Astrocyte (in vitro differentiated cells and primary cell): ENCODE data around the gene MYL10. TPM values are rescaled to one million over a fixed set of nuclear protein-coding genes. Genes with fewer than 3 reads are reported as not detected.

ENCODE experiments used
- DNase-seq: peaks from one replicate; pipeline ENCODE4 v3.0.0-alpha.2; 2010; ENCODE audit warnings: low read depth
- FAIRE-seq: peaks from 2 replicates; lab custom pipeline; 2011; peaks lifted over from hg19 to GRCh38; lab: Jason Lieb, UNC
- H2AFZ ChIP-seq: 2 replicates; pipeline ENCODE4 v1.6.0; 2012; ENCODE audit warnings: low read depth, low read length, inconsistent platforms
- H3K27ac ChIP-seq: 2 replicates; pipeline ENCODE4 v1.5.1; 2011; ENCODE audit warnings: low read depth, low read length, inconsistent platforms
- H3K27me3 ChIP-seq: 2 replicates; pipeline ENCODE4 v1.6.0; 2011; ENCODE audit warnings: low read length, inconsistent platforms; ENCODE audit not compliant: insufficient read depth
- H3K36me3 ChIP-seq: 2 replicates; pipeline ENCODE4 v1.5.1; 2011; ENCODE audit warnings: low read length, inconsistent platforms; ENCODE audit not compliant: insufficient read depth
- H3K4me1 ChIP-seq: 2 replicates; pipeline ENCODE4 v1.5.1; 2011; ENCODE audit warnings: low read length, inconsistent platforms; ENCODE audit not compliant: insufficient read depth
- H3K4me2 ChIP-seq: 2 replicates; pipeline ENCODE4 v1.6.0; 2012; ENCODE audit warnings: low read length, inconsistent platforms
- H3K4me3 ChIP-seq: 2 replicates; pipeline ENCODE4 v1.5.1; 2011; ENCODE audit warnings: low read depth, mild to moderate bottlenecking, low read length, inconsistent platforms; ENCODE audit not compliant: insufficient read depth
- H3K79me2 ChIP-seq: 2 replicates; pipeline ENCODE4 v1.6.0; 2012; ENCODE audit warnings: mild to moderate bottlenecking, low read length, inconsistent platforms; ENCODE audit not compliant: insufficient read depth
- H3K9ac ChIP-seq: 2 replicates; pipeline ENCODE4 v1.6.0; 2012; ENCODE audit warnings: mild to moderate bottlenecking, low read length, inconsistent platforms
- H3K9me3 ChIP-seq: 2 replicates; pipeline ENCODE4 v1.5.1; 2012; ENCODE audit warnings: low read depth, mild to moderate bottlenecking, low read length, inconsistent platforms; ENCODE audit not compliant: insufficient read depth
- H4K20me1 ChIP-seq: 2 replicates; pipeline ENCODE4 v1.6.0; 2012; ENCODE audit warnings: low read length, inconsistent platforms; ENCODE audit not compliant: insufficient read depth
- H3K27ac Mint-ChIP-seq: one replicate; pipeline ENCODE4 v1.8.0; 2021; ENCODE audit warnings: mild to moderate bottlenecking, mixed read lengths; ENCODE audit not compliant: unreplicated experiment
- H3K27me3 Mint-ChIP-seq: one replicate; pipeline ENCODE4 v1.8.0; 2021; ENCODE audit warnings: low read depth, mixed read lengths; ENCODE audit not compliant: unreplicated experiment
- H3K36me3 Mint-ChIP-seq: one replicate; pipeline ENCODE4 v1.8.0; 2021; ENCODE audit warnings: low read depth, mixed read lengths; ENCODE audit not compliant: unreplicated experiment
- H3K4me1 Mint-ChIP-seq: one replicate; pipeline ENCODE4 v1.8.0; 2021; ENCODE audit warnings: low read depth, mixed read lengths; ENCODE audit not compliant: unreplicated experiment
- H3K4me3 Mint-ChIP-seq: one replicate; pipeline ENCODE4 v1.8.0; 2021; ENCODE audit warnings: mild to moderate bottlenecking, moderate library complexity, mixed read lengths; ENCODE audit not compliant: unreplicated experiment
- H3K9me3 Mint-ChIP-seq: one replicate; pipeline ENCODE4 v1.8.0; 2021; ENCODE audit warnings: mild to moderate bottlenecking, mixed read lengths; ENCODE audit not compliant: unreplicated experiment
- EZH2 ChIP-seq: IDR thresholded peaks from 2 replicates; pipeline ENCODE4 v1.6.1; 2012; ENCODE audit warnings: mild to moderate bottlenecking, low read length, inconsistent platforms; ENCODE audit not compliant: insufficient read depth
- total RNA-seq: library from RNA; stranded (reverse); gene quantifications from 2 replicates; pipeline ENCODE4 v1.2.1, GENCODE V29; 2021
- TF ChIP-seq, protein P1 (sequence below): IDR thresholded peaks from 2 replicates; pipeline ENCODE4 v1.5.1; 2011; ENCODE audit warnings: low read depth, mild to moderate bottlenecking, inconsistent platforms, low read length, moderate library complexity; ENCODE audit not compliant: insufficient read depth

The MYL10 gene
- total RNA-seq, 1 donor from 2014 or later = 0.73 TPM

DNA sequence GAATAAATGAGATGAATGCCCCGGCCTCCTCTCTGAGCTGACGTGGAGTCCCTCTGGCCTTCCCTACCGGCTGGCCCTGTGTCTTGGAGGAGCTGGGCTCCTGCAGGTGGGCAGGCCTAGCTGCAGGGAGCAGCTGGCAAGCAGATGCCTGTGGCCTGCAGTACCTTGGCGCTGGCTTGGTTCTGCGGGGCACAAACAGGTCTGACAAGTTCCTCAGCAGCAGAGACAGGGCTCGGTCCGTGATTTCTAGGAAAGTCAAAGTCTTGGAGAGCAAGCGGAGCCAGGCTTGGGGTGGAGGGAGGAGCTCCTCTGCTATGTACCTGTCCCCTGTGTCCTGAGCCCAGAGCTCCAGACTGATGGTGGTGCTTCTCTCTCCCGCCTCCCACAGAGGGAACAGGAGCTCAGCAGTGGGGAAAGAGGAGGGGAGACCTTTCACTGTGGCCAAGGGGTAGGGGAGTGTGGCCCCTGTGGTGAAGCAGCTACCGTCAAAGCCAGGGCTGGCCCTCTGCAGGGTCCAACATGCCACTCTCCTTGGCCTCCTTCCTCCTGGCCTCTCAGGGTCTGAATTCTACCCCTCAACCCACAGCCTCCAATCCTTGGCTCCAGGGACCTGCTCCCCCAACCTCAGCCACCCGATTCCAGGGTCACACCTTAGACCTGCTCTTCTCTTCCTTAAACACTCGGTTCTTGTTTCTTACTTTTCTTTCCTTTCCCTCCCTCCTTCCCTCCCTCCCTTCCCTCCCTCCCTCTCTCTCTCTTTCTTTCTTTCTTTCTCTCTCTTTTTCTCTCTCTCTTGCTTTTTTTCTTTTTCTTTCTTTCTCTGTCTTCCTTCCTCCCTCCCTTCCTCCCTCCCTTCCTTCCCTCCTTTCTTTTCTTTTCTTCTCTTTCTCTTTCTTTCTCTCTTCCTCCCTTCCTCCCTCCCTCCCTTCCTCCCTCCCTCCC, 20.1 kb downstream of the MYL10 start:
- H3K27me3 Mint-ChIP-seq = peaks cover 12% of the 10 kb centered on the region
- H3K4me1 ChIP-seq = no peaks in the 10 kb centered on the region
- no peak overlapping the region for H3K4me3 Mint-ChIP-seq
- no peaks in the 10 kb centered on the region for H4K20me1 ChIP-seq
- no peak overlapping the region for H2AFZ ChIP-seq
- FAIRE-seq = no peak
- TF ChIP-seq EZH2 = no peak
- TF ChIP-seq, protein P1, sequence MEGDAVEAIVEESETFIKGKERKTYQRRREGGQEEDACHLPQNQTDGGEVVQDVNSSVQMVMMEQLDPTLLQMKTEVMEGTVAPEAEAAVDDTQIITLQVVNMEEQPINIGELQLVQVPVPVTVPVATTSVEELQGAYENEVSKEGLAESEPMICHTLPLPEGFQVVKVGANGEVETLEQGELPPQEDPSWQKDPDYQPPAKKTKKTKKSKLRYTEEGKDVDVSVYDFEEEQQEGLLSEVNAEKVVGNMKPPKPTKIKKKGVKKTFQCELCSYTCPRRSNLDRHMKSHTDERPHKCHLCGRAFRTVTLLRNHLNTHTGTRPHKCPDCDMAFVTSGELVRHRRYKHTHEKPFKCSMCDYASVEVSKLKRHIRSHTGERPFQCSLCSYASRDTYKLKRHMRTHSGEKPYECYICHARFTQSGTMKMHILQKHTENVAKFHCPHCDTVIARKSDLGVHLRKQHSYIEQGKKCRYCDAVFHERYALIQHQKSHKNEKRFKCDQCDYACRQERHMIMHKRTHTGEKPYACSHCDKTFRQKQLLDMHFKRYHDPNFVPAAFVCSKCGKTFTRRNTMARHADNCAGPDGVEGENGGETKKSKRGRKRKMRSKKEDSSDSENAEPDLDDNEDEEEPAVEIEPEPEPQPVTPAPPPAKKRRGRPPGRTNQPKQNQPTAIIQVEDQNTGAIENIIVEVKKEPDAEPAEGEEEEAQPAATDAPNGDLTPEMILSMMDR = no peak
- no peak overlapping the region for H3K4me2 ChIP-seq
- H3K4me1 Mint-ChIP-seq = no peaks in the 10 kb centered on the region
- peaks cover 6% of the 10 kb centered on the region for H3K9me3 Mint-ChIP-seq
- no peak overlapping the region for H3K27ac Mint-ChIP-seq
- H3K9me3 ChIP-seq = no peaks in the 10 kb centered on the region
- no peak overlapping the region for H3K4me3 ChIP-seq
- H3K36me3 ChIP-seq = no peaks in the 10 kb centered on the region
- DNase-seq = no peak
- no peak overlapping the region for H3K9ac ChIP-seq
- H3K36me3 Mint-ChIP-seq = no peaks in the 10 kb centered on the region
- no peaks in the 10 kb centered on the region for H3K79me2 ChIP-seq
- peaks cover 4% of the 10 kb centered on the region for H3K27me3 ChIP-seq
- H3K27ac ChIP-seq = no peak overlapping the region

DNA sequence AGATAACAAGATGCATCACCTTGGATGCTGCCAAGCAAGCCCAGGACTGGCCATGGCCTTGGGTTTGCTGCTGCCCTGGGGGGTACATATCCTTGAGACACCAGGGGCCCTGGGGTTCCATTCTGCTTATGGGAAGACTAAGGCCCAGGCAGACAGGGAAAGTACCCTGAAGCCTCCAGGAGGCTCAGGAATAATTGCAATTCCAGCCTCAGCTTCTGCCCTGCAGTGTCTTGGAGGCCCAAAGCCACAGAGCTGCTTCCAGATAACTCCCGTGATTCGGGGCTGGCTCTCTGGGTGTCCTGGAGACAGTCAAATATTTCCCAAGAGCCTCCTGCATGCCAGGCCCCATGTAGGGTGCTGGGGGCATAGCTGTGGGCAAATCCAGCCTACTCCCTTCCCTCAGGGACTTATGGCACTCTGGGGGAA, 22.6 kb downstream of the MYL10 start:
- H3K27ac Mint-ChIP-seq = no peak overlapping the region
- Histone ChIP-seq H3K9me3 (no peaks in the 10 kb centered on the region), H3K9ac (no peak overlapping the region), H3K79me2 (no peaks in the 10 kb centered on the region), H3K27me3 (no peaks in the 10 kb centered on the region), H3K36me3 (no peaks in the 10 kb centered on the region), H4K20me1 (no peaks in the 10 kb centered on the region), H3K4me2 (no peak overlapping the region), H3K4me1 (no peaks in the 10 kb centered on the region), H3K27ac (no peak overlapping the region), H3K4me3 (no peak overlapping the region), H2AFZ (no peak overlapping the region)
- no peaks in the 10 kb centered on the region for H3K36me3 Mint-ChIP-seq
- H3K9me3 Mint-ChIP-seq = peaks cover 6% of the 10 kb centered on the region
- TF ChIP-seq EZH2 = no peak
- TF ChIP-seq, protein P1 = no peak
- DNase-seq (no peak), FAIRE-seq (no peak)
- H3K4me1 Mint-ChIP-seq = no peaks in the 10 kb centered on the region
- H3K4me3 Mint-ChIP-seq = no peak overlapping the region
- peaks cover 16% of the 10 kb centered on the region for H3K27me3 Mint-ChIP-seq
